Activated naive CD8-positive, alpha-beta T cell treated with anti-CD3 and anti-CD28 coated beads for 36 hours (primary cell): ENCODE results near the gene SMYD3. TPM values are rescaled to one million over a fixed set of nuclear protein-coding genes. Genes with fewer than 3 reads are reported as not detected.

Experiments
- DNase-seq: peaks from one replicate; pipeline ENCODE4 v3.0.0; 2021
- H3K27ac Mint-ChIP-seq: one replicate; pipeline ENCODE4 v1.8.0; 2022; ENCODE audit warnings: mild to moderate bottlenecking, moderate library complexity, mixed read lengths
- H3K27me3 Mint-ChIP-seq: one replicate; pipeline ENCODE4 v1.8.0; 2022; ENCODE audit warnings: mild to moderate bottlenecking, mixed read lengths
- H3K36me3 Mint-ChIP-seq: one replicate; pipeline ENCODE4 v1.8.0; 2021; ENCODE audit warnings: mild to moderate bottlenecking, mixed read lengths
- H3K4me1 Mint-ChIP-seq: one replicate; pipeline ENCODE4 v1.8.0; 2021; ENCODE audit warnings: mixed read lengths
- H3K4me3 Mint-ChIP-seq: one replicate; pipeline ENCODE4 v1.8.0; 2022; ENCODE audit warnings: mild to moderate bottlenecking, moderate library complexity, mixed read lengths
- H3K9me3 Mint-ChIP-seq: one replicate; pipeline ENCODE4 v1.8.0; 2022; ENCODE audit warnings: mixed read lengths
- total RNA-seq, 2 experiments: library from RNA; stranded (reverse); gene quantifications; one replicate each; pipeline ENCODE4 v1.2.3, GENCODE V29; 2021

SMYD3 gene
- total RNA-seq, 2 experiments from 2014 or later = 16.4 to 18.4 TPM

DNA sequence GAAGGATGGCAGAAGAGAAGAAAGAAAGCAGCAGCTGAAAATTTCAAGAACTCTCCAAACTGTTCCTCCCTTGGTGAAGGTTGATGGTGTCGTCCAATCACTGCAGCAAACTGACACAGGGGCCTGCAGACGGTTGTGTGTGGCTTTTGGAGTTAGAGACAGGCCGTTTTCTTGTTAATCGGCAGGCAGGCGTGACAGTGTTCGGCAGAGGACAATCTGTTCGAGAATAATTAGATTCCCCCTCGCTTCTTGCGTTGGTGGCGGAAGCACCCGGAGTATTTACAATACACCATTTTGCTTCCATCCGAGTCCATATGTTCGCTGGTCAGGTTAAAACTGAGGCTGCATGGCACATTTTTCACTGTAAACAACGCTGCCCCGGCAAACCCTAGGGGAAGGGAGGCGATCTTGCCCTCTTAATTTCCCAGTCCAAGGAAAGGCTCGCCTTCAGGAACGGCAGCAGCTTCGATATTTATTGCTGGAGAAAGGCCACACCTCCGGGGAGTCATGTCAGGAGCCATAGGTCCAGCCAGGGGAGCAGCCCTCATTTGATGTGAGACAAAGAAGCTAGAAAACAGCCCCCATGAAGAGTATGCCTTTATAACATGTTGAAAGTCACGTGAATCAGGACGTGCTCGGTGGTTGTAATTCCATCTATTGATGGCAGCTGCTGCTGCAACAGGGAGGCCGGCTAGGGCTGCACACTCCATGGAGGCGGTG lies 360.1 kb downstream of the SMYD3 start:
- Mint-ChIP-seq H3K4me3 (no peak overlapping the region), H3K27ac (no peak overlapping the region), H3K36me3 (peaks cover 25% of the 10 kb centered on the region), H3K9me3 (peaks cover 6% of the 10 kb centered on the region), H3K4me1 (no peaks in the 10 kb centered on the region), H3K27me3 (no peaks in the 10 kb centered on the region)
- no peak for DNase-seq

DNA sequence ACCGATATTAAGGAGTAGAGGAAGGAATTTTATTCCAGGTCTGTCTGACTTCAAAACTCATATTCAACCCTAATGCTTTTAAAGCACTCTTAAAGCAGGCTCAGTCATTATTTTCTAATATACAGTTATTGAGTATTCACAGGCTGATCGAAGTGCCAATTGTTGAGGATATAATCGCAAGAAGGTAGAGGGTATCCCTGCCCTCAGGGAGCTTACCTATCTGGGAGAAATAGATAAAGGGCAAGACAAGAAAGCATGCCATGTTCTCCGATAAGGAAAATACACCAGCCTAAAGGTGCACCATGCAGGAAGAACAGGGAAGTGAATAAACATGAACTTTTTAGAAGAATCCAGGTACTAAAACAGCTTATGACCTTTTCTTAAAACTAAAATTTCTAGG lies 361.2 kb downstream of the SMYD3 start:
- peaks cover 24% of the 10 kb centered on the region for H3K36me3 Mint-ChIP-seq
- DNase-seq = no peak
- H3K27me3 Mint-ChIP-seq = no peaks in the 10 kb centered on the region
- no peak overlapping the region for H3K4me3 Mint-ChIP-seq
- peaks cover 6% of the 10 kb centered on the region for H3K9me3 Mint-ChIP-seq
- H3K27ac Mint-ChIP-seq = no peak overlapping the region
- no peaks in the 10 kb centered on the region for H3K4me1 Mint-ChIP-seq

DNA sequence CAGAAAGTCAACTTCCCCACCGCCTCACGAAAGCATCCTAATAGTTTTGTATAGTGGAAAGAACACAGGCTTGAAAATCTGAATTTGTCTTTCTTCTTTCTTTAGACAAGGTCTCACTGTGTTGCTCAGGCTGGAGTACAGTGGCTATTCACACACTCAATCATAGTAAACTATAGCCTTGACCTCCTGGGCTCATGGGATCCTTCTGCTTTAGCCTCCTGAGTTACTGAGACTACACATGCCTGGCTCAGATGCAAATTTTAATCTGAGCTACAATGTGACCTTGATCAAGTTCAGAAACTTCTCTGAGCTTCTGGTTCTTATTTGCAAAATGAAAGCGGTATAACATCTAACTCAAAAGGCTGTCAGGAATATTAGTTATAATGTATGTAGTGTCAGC lies 362.1 kb downstream of the SMYD3 start:
- no peak for DNase-seq
- peaks cover 21% of the 10 kb centered on the region for H3K36me3 Mint-ChIP-seq
- peaks cover 3% of the 10 kb centered on the region for H3K4me1 Mint-ChIP-seq
- no peaks in the 10 kb centered on the region for H3K27me3 Mint-ChIP-seq
- peaks cover 6% of the 10 kb centered on the region for H3K9me3 Mint-ChIP-seq
- H3K4me3 Mint-ChIP-seq = no peak overlapping the region
- H3K27ac Mint-ChIP-seq = no peak overlapping the region

DNA sequence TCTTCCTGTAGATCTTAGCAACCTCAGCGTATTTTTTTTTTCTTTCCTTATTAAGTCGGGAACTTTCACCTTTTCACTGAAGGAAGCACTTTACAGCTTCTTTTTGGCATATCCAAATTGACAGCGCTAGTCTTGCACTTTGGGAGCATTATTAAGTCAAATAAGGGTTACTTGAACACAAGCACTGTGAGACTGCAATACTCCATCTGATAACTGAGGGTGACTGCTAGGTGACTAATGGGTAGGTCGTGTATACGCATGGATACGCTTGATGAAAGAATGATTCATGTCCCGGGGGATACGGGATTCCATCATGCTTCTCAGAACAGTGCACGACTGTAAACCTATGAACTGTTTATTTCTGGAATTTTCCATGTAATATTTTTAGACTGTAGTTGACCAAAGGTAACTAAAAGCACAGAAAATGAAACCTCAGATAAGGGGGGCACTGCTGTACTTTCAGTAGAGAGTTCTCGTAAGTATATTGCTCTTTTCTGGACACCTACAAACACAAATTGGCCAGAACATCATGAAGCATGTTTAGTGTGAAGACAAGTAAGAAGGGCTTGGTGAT lies 364.7 kb downstream of the SMYD3 start:
- Mint-ChIP-seq H3K4me1 (peaks cover 8% of the 10 kb centered on the region), H3K27me3 (no peaks in the 10 kb centered on the region), H3K27ac (no peak overlapping the region), H3K9me3 (no peaks in the 10 kb centered on the region), H3K36me3 (peaks cover 8% of the 10 kb centered on the region), H3K4me3 (no peak overlapping the region)
- no peak for DNase-seq

GRCh38 chr1:246141306-246141705 lies 365.8 kb downstream of the SMYD3 start:
- H3K4me3 Mint-ChIP-seq = no peak overlapping the region
- peaks cover 8% of the 10 kb centered on the region for H3K4me1 Mint-ChIP-seq
- H3K9me3 Mint-ChIP-seq = no peaks in the 10 kb centered on the region
- peaks cover 4% of the 10 kb centered on the region for H3K36me3 Mint-ChIP-seq
- H3K27me3 Mint-ChIP-seq = no peaks in the 10 kb centered on the region
- no peak for DNase-seq
- no peak overlapping the region for H3K27ac Mint-ChIP-seq

DNA sequence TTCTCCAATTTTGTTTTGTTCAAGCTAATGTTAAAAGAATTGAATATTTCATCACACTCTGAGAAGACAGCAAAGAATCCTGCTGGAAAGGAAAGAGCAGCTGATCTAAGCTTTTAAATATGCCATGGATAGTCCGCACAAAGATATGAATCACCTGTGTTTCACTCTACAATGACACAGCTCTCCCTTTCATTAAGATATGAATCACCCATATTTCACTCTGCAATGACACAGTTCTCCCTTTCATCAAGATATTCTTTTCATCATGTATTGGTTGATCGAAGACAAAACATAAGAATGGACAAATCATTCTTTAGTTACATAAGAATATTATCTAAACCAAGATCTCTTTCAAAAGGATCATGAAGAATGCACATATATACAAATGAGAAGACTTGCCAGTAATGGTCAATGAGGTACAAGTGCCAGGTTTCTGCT lies 367.3 kb downstream of the SMYD3 start:
- DNase-seq = no peak
- peaks cover 9% of the 10 kb centered on the region for H3K4me1 Mint-ChIP-seq
- no peaks in the 10 kb centered on the region for H3K27me3 Mint-ChIP-seq
- peaks cover 4% of the 10 kb centered on the region for H3K36me3 Mint-ChIP-seq
- no peaks in the 10 kb centered on the region for H3K9me3 Mint-ChIP-seq
- no peak overlapping the region for H3K27ac Mint-ChIP-seq
- H3K4me3 Mint-ChIP-seq = no peak overlapping the region

GRCh38 chr1:246138781-246139180 lies 368.3 kb downstream of the SMYD3 start:
- H3K27ac Mint-ChIP-seq = no peak overlapping the region
- no peak overlapping the region for H3K4me3 Mint-ChIP-seq
- no peak for DNase-seq
- H3K9me3 Mint-ChIP-seq = no peaks in the 10 kb centered on the region
- H3K4me1 Mint-ChIP-seq = peaks cover 11% of the 10 kb centered on the region
- H3K36me3 Mint-ChIP-seq = peaks cover 5% of the 10 kb centered on the region
- no peaks in the 10 kb centered on the region for H3K27me3 Mint-ChIP-seq

- Mint-ChIP-seq H3K36me3 (peaks cover 3% of the 10 kb centered on the region), H3K4me1 (peaks cover 11% of the 10 kb centered on the region), H3K27me3 (no peaks in the 10 kb centered on the region), H3K27ac (no peak overlapping the region), H3K9me3 (peaks cover 1% of the 10 kb centered on the region), H3K4me3 (no peak overlapping the region)
- no peak for DNase-seq
Measured at GRCh38 chr1:246136477-246136876, 370.6 kb downstream of the SMYD3 start.

DNA sequence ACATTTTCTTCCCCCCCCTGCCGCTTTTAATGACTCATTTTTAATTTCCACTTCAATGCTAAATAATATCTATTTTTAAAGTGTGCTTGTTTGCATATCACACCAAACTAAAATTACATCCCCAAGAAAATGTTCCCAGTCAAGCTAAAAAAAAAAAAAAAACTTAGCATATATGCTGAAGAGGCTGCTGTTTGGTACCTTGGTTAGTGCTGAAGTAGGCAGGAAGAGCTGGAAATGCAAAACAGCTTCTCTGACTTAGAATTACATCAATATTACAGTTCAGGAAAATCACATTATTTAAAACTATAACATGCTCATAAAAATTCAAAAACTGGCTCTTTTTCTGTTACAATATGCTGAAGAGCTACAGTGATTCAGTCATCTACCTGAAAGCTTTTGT lies 372.3 kb downstream of the SMYD3 start:
- Mint-ChIP-seq H3K27me3 (no peaks in the 10 kb centered on the region), H3K4me3 (no peak overlapping the region), H3K4me1 (peaks cover 6% of the 10 kb centered on the region), H3K9me3 (peaks cover 1% of the 10 kb centered on the region), H3K36me3 (peaks cover 1% of the 10 kb centered on the region), H3K27ac (no peak overlapping the region)
- DNase-seq = no peak

- Mint-ChIP-seq H3K4me3 (no peak overlapping the region), H3K9me3 (peaks cover 1% of the 10 kb centered on the region), H3K27me3 (no peaks in the 10 kb centered on the region), H3K27ac (no peak overlapping the region), H3K36me3 (peaks cover 14% of the 10 kb centered on the region), H3K4me1 (peaks cover 4% of the 10 kb centered on the region)
- DNase-seq = no peak
Measured at GRCh38 chr1:246131095-246131494, 376.0 kb downstream of the SMYD3 start.

- DNase-seq = no peak
- H3K27me3 Mint-ChIP-seq = no peaks in the 10 kb centered on the region
- peaks cover 2% of the 10 kb centered on the region for H3K4me1 Mint-ChIP-seq
- H3K4me3 Mint-ChIP-seq = no peak overlapping the region
- H3K9me3 Mint-ChIP-seq = peaks cover 1% of the 10 kb centered on the region
- peaks cover 17% of the 10 kb centered on the region for H3K36me3 Mint-ChIP-seq
- no peak overlapping the region for H3K27ac Mint-ChIP-seq
Measured at GRCh38 chr1:246128494-246129069, 378.5 kb downstream of the SMYD3 start.

DNA sequence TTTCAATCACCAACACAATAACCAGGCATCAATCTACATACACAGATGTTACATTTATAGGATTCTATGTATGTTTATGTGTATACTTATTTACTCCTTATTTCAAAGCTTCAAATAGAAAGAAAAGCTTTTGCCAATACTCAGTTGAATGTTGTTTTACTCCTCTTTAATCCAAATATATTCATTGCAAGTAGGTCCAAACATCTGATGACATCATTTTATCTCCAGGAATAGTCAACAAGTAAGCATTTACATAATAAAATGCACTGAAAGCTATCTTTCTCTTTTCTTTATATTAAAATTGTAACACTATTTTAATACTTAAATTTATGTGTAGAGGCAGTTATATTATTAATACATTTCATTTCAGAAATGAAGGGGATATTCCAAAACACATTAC lies 380.5 kb downstream of the SMYD3 start:
- Mint-ChIP-seq H3K9me3 (no peaks in the 10 kb centered on the region), H3K27me3 (no peaks in the 10 kb centered on the region), H3K27ac (no peak overlapping the region), H3K4me1 (peaks cover 3% of the 10 kb centered on the region), H3K4me3 (no peak overlapping the region), H3K36me3 (peaks cover 19% of the 10 kb centered on the region)
- DNase-seq = no peak

DNA sequence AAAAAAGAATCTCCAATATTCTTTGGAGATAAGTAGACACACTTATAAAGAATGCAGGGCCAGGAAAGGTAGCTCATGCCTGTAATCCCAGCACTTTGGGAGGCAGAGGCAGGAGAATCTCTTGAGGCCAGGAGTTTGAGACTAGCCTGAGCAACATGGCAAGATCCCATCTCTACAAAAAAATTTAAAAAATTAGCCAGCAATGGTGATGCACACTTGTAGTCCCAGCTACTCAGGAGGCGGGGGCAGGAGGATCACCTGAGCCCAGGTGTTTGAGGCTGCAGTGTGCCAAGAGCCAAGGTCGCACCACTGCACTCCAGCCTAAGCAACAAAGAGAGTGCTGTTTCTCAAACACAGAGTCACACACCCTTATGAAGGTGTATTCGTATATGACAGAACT lies 385.0 kb downstream of the SMYD3 start:
- Mint-ChIP-seq H3K36me3 (peaks cover 8% of the 10 kb centered on the region), H3K27me3 (no peaks in the 10 kb centered on the region), H3K4me1 (peaks cover 10% of the 10 kb centered on the region), H3K4me3 (no peak overlapping the region), H3K27ac (no peak overlapping the region), H3K9me3 (no peaks in the 10 kb centered on the region)
- no peak for DNase-seq

GRCh38 chr1:246121533-246121932 lies 385.5 kb downstream of the SMYD3 start:
- no peaks in the 10 kb centered on the region for H3K9me3 Mint-ChIP-seq
- H3K36me3 Mint-ChIP-seq = peaks cover 8% of the 10 kb centered on the region
- no peak overlapping the region for H3K4me3 Mint-ChIP-seq
- H3K27me3 Mint-ChIP-seq = no peaks in the 10 kb centered on the region
- peaks cover 13% of the 10 kb centered on the region for H3K4me1 Mint-ChIP-seq
- H3K27ac Mint-ChIP-seq = no peak overlapping the region
- DNase-seq = no peak

GRCh38 chr1:246117066-246117791 lies 389.9 kb downstream of the SMYD3 start:
- H3K4me1 Mint-ChIP-seq = peaks cover 16% of the 10 kb centered on the region
- DNase-seq = peak; percentile 5
- H3K27me3 Mint-ChIP-seq = no peaks in the 10 kb centered on the region
- H3K9me3 Mint-ChIP-seq = no peaks in the 10 kb centered on the region
- peak overlapping the region; percentile 34 for H3K27ac Mint-ChIP-seq
- peak overlapping the region; percentile 19 for H3K4me3 Mint-ChIP-seq
- H3K36me3 Mint-ChIP-seq = peaks cover 4% of the 10 kb centered on the region
